GM19240 (cell line): ENCODE results near the gene MYO7A.

Experiments used
- DNase-seq: peaks from one replicate; pipeline ENCODE4 v3.0.0; 2011; ENCODE audit warnings: low spot score; ENCODE audit not compliant: insufficient read length

MYO7A gene

GRCh38 chr11:77165066-77165465, 37.0 kb downstream of the MYO7A start:
- no peak for DNase-seq

- no peak for DNase-seq
Measured at GRCh38 chr11:77166021-77166420, 38.0 kb downstream of the MYO7A start.

- DNase-seq, result no peak
Measured at GRCh38 chr11:77167111-77167626, 39.1 kb downstream of the MYO7A start.

- DNase-seq, result no peak
Measured at GRCh38 chr11:77167791-77168190, 39.7 kb downstream of the MYO7A start.

GRCh38 chr11:77170107-77170506, 42.1 kb downstream of the MYO7A start:
- no peak for DNase-seq

GRCh38 chr11:77171254-77171653, 43.2 kb downstream of the MYO7A start:
- no peak for DNase-seq

- DNase-seq, result no peak
Measured at GRCh38 chr11:77171885-77172665, 44.0 kb downstream of the MYO7A start.

GRCh38 chr11:77172666-77172982, 44.6 kb downstream of the MYO7A start:
- DNase-seq, result no peak

GRCh38 chr11:77173494-77173893, 45.4 kb downstream of the MYO7A start:
- DNase-seq, result no peak

GRCh38 chr11:77174559-77174958, 46.5 kb downstream of the MYO7A start:
- DNase-seq, result no peak

- DNase-seq, result no peak
Measured at GRCh38 chr11:77175021-77175842, 47.2 kb downstream of the MYO7A start.

GRCh38 chr11:77175869-77176539, 48.0 kb downstream of the MYO7A start:
- no peak for DNase-seq

GRCh38 chr11:77176996-77177395, 49.0 kb downstream of the MYO7A start:
- no peak for DNase-seq

GRCh38 chr11:77178150-77178549, 50.1 kb downstream of the MYO7A start:
- no peak for DNase-seq

- DNase-seq, result no peak
Measured at GRCh38 chr11:77179048-77179447, 51.0 kb downstream of the MYO7A start.

GRCh38 chr11:77179681-77180080, 51.6 kb downstream of the MYO7A start:
- no peak for DNase-seq

GRCh38 chr11:77180346-77180745, 52.3 kb downstream of the MYO7A start:
- DNase-seq, result no peak

GRCh38 chr11:77181226-77181625, 53.2 kb downstream of the MYO7A start:
- DNase-seq, result no peak

GRCh38 chr11:77181799-77182541, 53.9 kb downstream of the MYO7A start:
- no peak for DNase-seq

GRCh38 chr11:77182542-77183430, 54.7 kb downstream of the MYO7A start:
- DNase-seq, result no peak
